Liver (tissue), 3 donors: ENCODE measurements around the gene GPRIN3.

Experiments
- CTCF ChIP-seq: fragments of 150-350 bp; IDR thresholded peaks from 2 replicates; pipeline ENCODE4 v1.5.1; 2017; ENCODE audit warnings: improper control_type of control experiment, low read depth, low read length; ENCODE audit not compliant: missing input control
- FOXA1 ChIP-seq: IDR thresholded peaks from 2 replicates; pipeline ENCODE4 v1.6.1; 2016; ENCODE audit warnings: antibody characterized with exemption
- RAD21 ChIP-seq, 2 donors: IDR thresholded peaks; 2 replicates each; pipeline ENCODE4 v1.6.1; 2016; ENCODE audit warnings: antibody characterized with exemption in 2 of 2, mild to moderate bottlenecking in 2 of 2
- SP1 ChIP-seq: IDR thresholded peaks from 2 replicates; pipeline ENCODE4 v1.6.1; 2018; ENCODE audit warnings: antibody characterized with exemption, mild to moderate bottlenecking
- YY1 ChIP-seq: IDR thresholded peaks from 2 replicates; pipeline ENCODE4 v1.6.1; 2016; ENCODE audit warnings: antibody characterized with exemption, mild to moderate bottlenecking
- TF ChIP-seq, protein P1 (sequence below): IDR thresholded peaks from 2 replicates; pipeline ENCODE4 v1.6.1; 2016; ENCODE audit warnings: antibody characterized with exemption
- donor health status: healthy.
- donor health status: healthy.

GRCh38 chr4:89216866-89217265, 90.7 kb downstream of the GPRIN3 start:
- TF ChIP-seq CTCF (no peak), YY1 (no peak), FOXA1 (no peak), RAD21 (IDR thresholded peaks at IDR 0.05) (no peak), SP1 (no peak)
- TF ChIP-seq, protein P1, sequence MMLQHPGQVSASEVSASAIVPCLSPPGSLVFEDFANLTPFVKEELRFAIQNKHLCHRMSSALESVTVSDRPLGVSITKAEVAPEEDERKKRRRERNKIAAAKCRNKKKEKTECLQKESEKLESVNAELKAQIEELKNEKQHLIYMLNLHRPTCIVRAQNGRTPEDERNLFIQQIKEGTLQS: no peak
